HCT116 (cell line): ENCODE results near the gene REPS2. TPM values are rescaled to one million over a fixed set of nuclear protein-coding genes. Genes with fewer than 3 reads are reported as not detected.

Experiments
- ATAC-seq: fragments of 200-7000 bp; cut with Tn5 transposase; 2 replicates; pipeline ENCODE4 v1.9.1; 2020; ENCODE audit warnings: mild to moderate bottlenecking, moderate library complexity
- BruUV-seq: library from RNA; stranded (reverse); fragments of 400-500 nt; replicated peaks from 2 replicates; lab custom pipeline; 2021; lab: Mats Ljungman, UMichigan
- CTCF ChIA-PET: fragments of 300-600 bp; sonication (Branson Sonifier 250); formaldehyde crosslinking; loops from one replicate; lab custom pipeline; 2021; ENCODE audit warnings: antibody characterized with exemption; lab: Charles Lee
- POLR2A ChIA-PET: fragments of 300-600, 350-600 bp; sonication (Branson Sonifier 250); formaldehyde crosslinking; loops from one replicate; lab custom pipeline; 2021; ENCODE audit warnings: antibody characterized with exemption; lab: Charles Lee
- RAD21 ChIA-PET, 2 experiments: fragments of 300-600 bp; sonication (Branson Sonifier 250); formaldehyde crosslinking; loops; one replicate each; lab custom pipeline; 2023; ENCODE audit warnings: low total read pairs in 2 of 2; ENCODE audit not compliant: uncharacterized antibody in 2 of 2, unreplicated experiment in 2 of 2, low non-redundant PET in 1 of 2; lab: Charles Lee
- DNase-seq: peaks from one replicate; pipeline ENCODE4 v3.0.0-alpha.2; 2010; ENCODE audit warnings: low read depth, low spot score
- H2AFZ ChIP-seq: fragments of 200-600 bp; shearing (Covaris generic), sonication (generic); 2 replicates; pipeline ENCODE4 v1.6.1; 2017; ENCODE audit warnings: low read depth, mixed run types, mixed read lengths, antibody characterized with exemption, low read length; ENCODE audit not compliant: poor library complexity, severe bottlenecking
- H3K27ac ChIP-seq: 2 replicates; pipeline ENCODE4 v1.5.1; 2012; ENCODE audit warnings: low read depth, low read length
- H3K27me3 ChIP-seq: fragments of 200-600 bp; sonication (generic); 2 replicates; pipeline ENCODE4 v1.6.1; 2016; ENCODE audit warnings: mixed run types, low read length, mixed read lengths; ENCODE audit not compliant: insufficient read depth
- H3K36me3 ChIP-seq, 2 experiments: fragments of 200-500 bp in 1 of 2; fragments of 200-600 bp in 1 of 2; sonication (Bioruptor generic) in 1 of 2; sonication (generic) in 1 of 2; 2 replicates each; pipeline versions ENCODE4 v1.5.1 to v1.6.1; 2014 to 2016; ENCODE audit warnings: low read length in 2 of 2, inconsistent platforms in 1 of 2, mixed read lengths in 1 of 2, mixed run types in 1 of 2; ENCODE audit not compliant: insufficient read depth in 2 of 2, control insufficient read depth in 1 of 2
- H3K4me1 ChIP-seq, 2 experiments: fragments of 200-600 bp in 1 of 2; sonication (generic) in 1 of 2; 2 replicates each; pipeline versions ENCODE4 v1.5.1 to v1.6.1; 2012 to 2017; ENCODE audit warnings: low read length in 2 of 2, inconsistent platforms in 1 of 2, mild to moderate bottlenecking in 1 of 2, mixed read lengths in 1 of 2, mixed run types in 1 of 2, moderate library complexity in 1 of 2; ENCODE audit not compliant: insufficient read depth in 2 of 2, control insufficient read depth in 1 of 2
- H3K4me2 ChIP-seq: fragments of 200-600 bp; sonication (generic); 2 replicates; pipeline ENCODE4 v1.6.1; 2017; ENCODE audit warnings: mixed run types, low read length, mixed read lengths
- H3K4me3 ChIP-seq, 2 experiments: fragments of 200-600 bp in 1 of 2; sonication (generic) in 1 of 2; replicated peaks in 1 of 2; 2 replicates each; pipeline ENCODE4 v1.5.1; 2011 to 2016; ENCODE audit warnings: low read length in 2 of 2, control low read depth in 1 of 2, low read depth in 1 of 2, mild to moderate bottlenecking in 1 of 2, mixed read lengths in 1 of 2, mixed run types in 1 of 2
- H3K79me2 ChIP-seq: fragments of 200-600 bp; sonication (generic); 2 replicates; pipeline ENCODE4 v1.6.1; 2017; ENCODE audit warnings: mild to moderate bottlenecking, mixed run types, low read length, moderate library complexity, mixed read lengths; ENCODE audit not compliant: insufficient read depth
- H3K9ac ChIP-seq: fragments of 200-600 bp; sonication (generic); 2 replicates; pipeline ENCODE4 v1.6.1; 2016; ENCODE audit warnings: low read length, mixed read lengths
- H3K9me2 ChIP-seq: fragments of 200-600 bp; sonication (generic), shearing (Covaris generic); 2 replicates; pipeline ENCODE4 v1.6.1; 2017; ENCODE audit warnings: mixed run types, mild to moderate bottlenecking, moderate library complexity; ENCODE audit not compliant: insufficient read depth
- H3K9me3 ChIP-seq, 2 experiments: fragments of 200-500 bp in 1 of 2; fragments of 200-600 bp in 1 of 2; sonication (Bioruptor generic) in 1 of 2; sonication (generic) in 1 of 2; 2 replicates each; pipeline ENCODE4 v1.6.1; 2014 to 2017; ENCODE audit warnings: low read length in 2 of 2, mixed read lengths in 2 of 2, inconsistent platforms in 1 of 2, low read depth in 1 of 2, mild to moderate bottlenecking in 1 of 2, mixed run types in 1 of 2, moderate library complexity in 1 of 2; ENCODE audit not compliant: control insufficient read depth in 1 of 2, insufficient read depth in 1 of 2
- H4K20me1 ChIP-seq: fragments of 200-600 bp; sonication (generic), shearing (Covaris generic); 2 replicates; pipeline ENCODE4 v1.6.1; 2017; ENCODE audit warnings: mixed run types, mild to moderate bottlenecking, moderate library complexity; ENCODE audit not compliant: insufficient read depth
- CBX3 ChIP-seq: IDR thresholded peaks from 2 replicates; pipeline ENCODE4 v1.6.1; 2012; ENCODE audit warnings: low read depth
- CEBPB ChIP-seq: IDR thresholded peaks from 2 replicates; pipeline ENCODE4 v1.6.1; 2012; ENCODE audit warnings: low read depth
- ELF1 ChIP-seq: IDR thresholded peaks from 2 replicates; pipeline ENCODE4 v1.6.1; 2012; ENCODE audit warnings: low read depth, borderline replicate concordance
- EZH2 ChIP-seq: fragments of 200-600 bp; sonication (generic); IDR thresholded peaks from 2 replicates; pipeline ENCODE4 v1.6.1; 2017; ENCODE audit warnings: antibody characterized with exemption, mixed run types
- EZH2phosphoT487 ChIP-seq: fragments of 200-600 bp; IDR thresholded peaks from 2 replicates; pipeline ENCODE4 v1.6.1; 2018; ENCODE audit warnings: antibody characterized with exemption, borderline replicate concordance
- FOSL1 ChIP-seq: IDR thresholded peaks from 2 replicates; pipeline ENCODE4 v1.6.1; 2012; ENCODE audit warnings: low read depth
- JUND ChIP-seq: IDR thresholded peaks from 2 replicates; pipeline ENCODE4 v1.6.1; 2012
- MAX ChIP-seq: IDR thresholded peaks from 2 replicates; pipeline ENCODE4 v1.6.1; 2012
- REST ChIP-seq: IDR thresholded peaks from 2 replicates; pipeline ENCODE4 v1.6.1; 2012; ENCODE audit warnings: low read depth
- SIN3A ChIP-seq: IDR thresholded peaks from 2 replicates; pipeline ENCODE4 v1.6.1; 2012; ENCODE audit warnings: low read depth
- SRF ChIP-seq: IDR thresholded peaks from 2 replicates; pipeline ENCODE4 v1.6.1; 2012; ENCODE audit warnings: low read depth
- ZFX ChIP-seq: fragments of 450-650 bp; IDR thresholded peaks from 2 replicates; pipeline ENCODE4 v1.6.1; 2017
- ZNF274 ChIP-seq: fragments of 200-500 bp; sonication (Bioruptor generic); IDR thresholded peaks from 2 replicates; pipeline ENCODE4 v1.6.1; 2014; ENCODE audit warnings: mild to moderate bottlenecking, low read depth, low read length, inconsistent platforms
- intact Hi-C: fragments of 100-400 bp; cut with micrococcal nuclease; formaldehyde crosslinking; loops from 2 replicates; pipeline ENCODE4 v1.10.0; 2022
- total RNA-seq: library from RNA; stranded (reverse); gene quantifications from one replicate; pipeline ENCODE4 v1.2.1, GENCODE V29; 2021; ENCODE audit not compliant: unreplicated experiment

Gene REPS2
- total RNA-seq, 1 experiment from 2014 or later: 4.5 TPM

- Histone ChIP-seq H3K36me3 (no peaks in the 10 kb centered on the region), H3K79me2 (no peaks in the 10 kb centered on the region), H3K27ac (no peak overlapping the region), H3K9ac (no peak overlapping the region), H3K4me3 (no peak overlapping the region), H4K20me1 (no peaks in the 10 kb centered on the region), H2AFZ (no peak overlapping the region), H3K9me3 (no peaks in the 10 kb centered on the region), H3K4me2 (no peak overlapping the region), H3K9me2 (no peaks in the 10 kb centered on the region), H3K4me1 (no peaks in the 10 kb centered on the region), H3K27me3 (no peaks in the 10 kb centered on the region)
- CTCF ChIA-PET: no interaction called here
- ATAC-seq (no peak), DNase-seq (no peak)
- no peak for TF ChIP-seq SIN3A
- no peak for TF ChIP-seq ZNF274
- no peak for TF ChIP-seq EZH2
- no peak for TF ChIP-seq CBX3
- TF ChIP-seq JUND: no peak
- TF ChIP-seq FOSL1: no peak
- TF ChIP-seq CEBPB: no peak
- TF ChIP-seq ELF1: no peak
- no peak for TF ChIP-seq REST
- TF ChIP-seq ZFX: no peak
- TF ChIP-seq MAX: no peak
- no peak for TF ChIP-seq EZH2phosphoT487
- TF ChIP-seq SRF: no peak
- POLR2A ChIA-PET: no interaction called here
- intact Hi-C loops: no loop called here
- RAD21 ChIA-PET: no interaction called here
- BruUV-seq: no TSS peak
Observed at GRCh38 chrX:16918979-16919378, 27.5 kb upstream of the REPS2 start.
